ENCODE results near the gene PPP1R9B. TPM values are rescaled to one million over a fixed set of nuclear protein-coding genes. Genes with fewer than 3 reads are reported as not detected.

The PPP1R9B gene
- 31.3 and 32.2 TPM in 2 replicates for total RNA-seq

DNA sequence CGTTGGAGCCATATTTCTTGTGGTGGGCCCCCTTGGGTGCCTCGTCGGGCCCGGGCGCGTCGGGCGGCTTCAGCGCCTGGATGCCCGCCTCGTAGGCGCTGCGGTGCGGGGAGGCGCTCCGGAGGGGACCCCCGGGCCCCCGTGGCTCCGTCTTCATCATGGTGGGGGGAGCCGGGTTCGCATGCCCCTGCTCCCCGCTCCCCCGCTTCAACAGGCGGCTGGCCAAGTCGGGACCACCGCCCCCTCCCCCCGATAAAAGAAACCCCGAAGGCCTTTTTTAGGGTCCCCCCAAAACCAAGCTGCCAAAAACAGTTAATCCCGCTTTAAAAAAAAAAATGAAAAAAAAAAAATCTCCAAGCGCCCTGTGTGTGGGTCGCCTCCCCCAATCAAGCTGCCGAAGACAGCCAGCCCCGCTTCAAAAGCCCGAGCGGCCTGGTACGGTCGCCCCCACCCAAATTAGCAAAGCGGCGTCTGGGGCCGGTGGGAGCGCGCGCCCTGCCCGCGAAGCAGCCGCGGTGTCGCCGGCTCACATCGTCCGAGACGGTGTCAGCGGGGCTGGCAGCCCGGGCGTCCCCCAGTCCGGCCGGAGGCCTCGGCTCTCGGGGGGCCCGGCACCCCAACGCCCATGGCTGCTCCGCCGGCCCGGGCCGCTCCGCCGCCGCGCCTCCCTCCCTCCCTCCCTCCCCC lies at the start of gene PPP1R9B:
Gene PPP1R9B (minus strand): TSS at position 324 of the 687 bp plus-strand sequence. CDS start 164 bp downstream, at position 160.

GRCh38 chr17:50165867-50166517 lies 15.5 kb upstream of the PPP1R9B start, which contains the start of gene SGCA:
SGCA (plus strand) TSS chr17:50166005; CDS start chr17:50166041, 36 bp downstream.

DNA sequence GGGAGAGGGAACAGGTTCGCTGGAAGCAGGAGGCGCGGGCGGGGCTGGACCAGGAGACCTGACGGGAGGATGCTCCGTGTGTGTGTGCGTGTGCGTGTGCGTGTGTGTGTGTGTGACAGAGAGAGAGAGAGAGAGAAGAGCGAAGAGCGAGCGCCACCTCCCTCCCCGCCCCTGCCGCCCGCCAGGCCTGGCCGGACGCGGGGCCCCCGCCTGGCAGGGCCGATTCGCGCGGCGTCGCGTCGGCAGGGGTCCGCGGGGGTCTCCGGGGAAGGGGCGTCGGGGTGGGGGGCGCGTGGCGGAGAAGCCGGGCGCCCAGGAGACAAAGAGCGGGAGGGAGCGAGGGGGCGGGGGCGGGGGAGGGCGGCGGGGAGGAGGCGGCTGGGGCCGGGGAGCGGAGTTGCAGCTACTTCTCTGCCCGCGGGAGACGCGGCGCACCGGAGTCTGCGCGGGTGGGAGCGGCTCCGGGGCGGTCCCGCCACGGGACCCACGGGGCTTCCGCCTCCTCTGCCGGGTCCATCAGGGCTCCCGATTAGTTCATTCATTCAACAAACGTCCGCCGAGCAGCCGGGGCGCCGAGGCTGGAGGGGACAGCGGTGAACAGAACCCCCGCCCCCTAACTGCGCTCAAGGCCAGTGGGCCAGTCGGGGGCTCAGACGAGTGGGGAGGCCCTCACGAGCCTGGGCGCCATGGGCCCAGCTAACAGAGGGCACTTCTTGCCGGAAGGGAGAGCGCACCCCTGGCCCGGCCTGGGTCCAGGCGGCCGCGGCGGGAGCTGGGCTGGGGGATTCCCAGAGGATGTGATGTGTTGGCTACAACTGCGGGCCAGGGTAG lies 20.5 kb downstream of the PPP1R9B start, which contains the start of gene SAMD14:
Gene SAMD14 (minus strand): TSS at position 433 of the 831 bp plus-strand sequence. CDS start 5,201 bp downstream, outside the sequence.

DNA sequence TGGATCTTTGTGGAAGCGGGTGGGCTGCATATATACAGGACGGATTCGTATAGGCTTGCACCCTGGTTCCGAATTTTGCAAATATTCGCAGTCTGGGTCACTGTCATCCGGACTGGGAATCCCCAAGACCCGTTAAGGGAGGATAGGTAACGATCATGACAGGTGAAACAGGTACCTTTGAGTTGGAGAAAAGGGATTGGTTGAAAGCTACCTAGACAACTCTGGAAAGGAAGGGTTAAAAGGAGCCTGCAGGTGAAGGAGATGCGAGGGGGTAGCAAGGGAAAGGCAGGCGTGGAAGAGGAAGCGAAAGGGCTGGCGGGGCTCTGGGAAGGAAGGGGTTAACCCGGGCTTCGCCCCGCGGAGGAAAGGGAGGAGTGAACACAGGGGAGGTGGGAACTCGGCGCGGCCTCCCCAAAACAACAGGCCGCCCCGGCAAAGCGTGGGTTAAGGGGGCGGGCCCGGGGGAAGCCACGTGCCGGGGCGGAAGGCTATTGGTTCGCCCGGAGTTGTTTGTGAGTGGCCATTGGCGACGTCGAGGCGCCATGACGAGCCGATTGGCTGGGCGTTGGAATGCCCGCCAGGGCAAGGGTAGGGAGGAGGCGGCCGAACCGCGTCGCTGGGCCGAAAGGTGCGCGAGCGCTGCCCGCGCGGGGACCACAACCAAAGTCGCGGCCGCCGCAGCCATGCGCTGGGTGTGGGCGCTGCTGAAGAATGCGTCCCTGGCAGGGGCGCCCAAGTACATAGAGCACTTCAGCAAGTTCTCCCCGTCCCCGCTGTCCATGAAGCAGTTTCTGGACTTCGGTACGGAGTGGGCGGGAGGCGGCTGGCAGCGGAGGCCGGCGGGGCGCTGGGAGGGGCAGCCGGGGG lies 55.5 kb downstream of the PPP1R9B start, which contains the start of gene PDK2:
Gene PDK2 (plus strand): TSS at position 599 of the 867 bp plus-strand sequence. CDS start 85 bp downstream, at position 684.

Other genes with a start within 250 kb of the PPP1R9B start
- gene DLX4, start 181.5 kb downstream of the PPP1R9B start, total RNA-seq: 0.38 TPM in 1 of 2 replicates, not detected in the other
- under 0.01 TPM in 1 of 2 replicates, not detected in the other for gene DLX3, start 155.5 kb downstream of the PPP1R9B start, total RNA-seq
- gene ITGA3, start 94.6 kb downstream of the PPP1R9B start, total RNA-seq: 1,072 and 1,222 TPM in 2 replicates
- gene PDK2, start 55.3 kb downstream of the PPP1R9B start, total RNA-seq: 14.5 and 56.4 TPM in 2 replicates
- 5.9 and 10.9 TPM in 2 replicates for gene SAMD14, start 20.5 kb downstream of the PPP1R9B start, total RNA-seq
- not detected in 2 replicates for gene SGCA, start 15.3 kb upstream of the PPP1R9B start, total RNA-seq
- gene COL1A1, start 51.0 kb upstream of the PPP1R9B start, total RNA-seq: 1,305 and 4,416 TPM in 2 replicates
- gene TMEM92, start 123.8 kb upstream of the PPP1R9B start, total RNA-seq: 8.0 and 11.0 TPM in 2 replicates
- gene XYLT2, start 195.4 kb upstream of the PPP1R9B start, total RNA-seq: 43.3 and 54.0 TPM in 2 replicates
- gene MRPL27, start 222.5 kb upstream of the PPP1R9B start, total RNA-seq: 90.3 and 118 TPM in 2 replicates
- 1.4 and 8.1 TPM in 2 replicates for gene EME1, start 222.6 kb upstream of the PPP1R9B start, total RNA-seq
- 72.4 and 218 TPM in 2 replicates for gene LRRC59, start 246.8 kb upstream of the PPP1R9B start, total RNA-seq